Omental fat pad (tissue), 4 donors: ENCODE results near the gene CFAP298. TPM values are rescaled to one million over a fixed set of nuclear protein-coding genes. Genes with fewer than 3 reads are reported as not detected.

Source experiments
- ATAC-seq: fragments of 150-250 bp; one replicate; pipeline ENCODE4 v1.9.1; 2016; ENCODE audit warnings: mild to moderate bottlenecking, moderate library complexity; ENCODE audit not compliant: low FRiP score
- DNase-seq: peaks from one replicate; pipeline ENCODE4 v3.0.0-alpha.2; 2019; ENCODE audit warnings: low spot score
- total RNA-seq, 4 donors: library from RNA; depleted of rRNA; stranded (reverse); fragments of >200 nt; gene quantifications; one replicate each; pipeline ENCODE4 v1.1.0, GENCODE V29; 2016
- TF ChIP-seq, protein P1 (sequence below), 3 donors: fragments of 450-650 bp; IDR thresholded peaks; one replicate each; pipeline ENCODE4 v1.5.1; 2016 to 2017; ENCODE audit warnings: antibody characterized with exemption in 3 of 3, mild to moderate bottlenecking in 3 of 3, moderate library complexity in 2 of 3

Gene CFAP298
- total RNA-seq, 4 donors from 2014 or later = 18.5 to 25.1 (median 22.1) TPM

DNA sequence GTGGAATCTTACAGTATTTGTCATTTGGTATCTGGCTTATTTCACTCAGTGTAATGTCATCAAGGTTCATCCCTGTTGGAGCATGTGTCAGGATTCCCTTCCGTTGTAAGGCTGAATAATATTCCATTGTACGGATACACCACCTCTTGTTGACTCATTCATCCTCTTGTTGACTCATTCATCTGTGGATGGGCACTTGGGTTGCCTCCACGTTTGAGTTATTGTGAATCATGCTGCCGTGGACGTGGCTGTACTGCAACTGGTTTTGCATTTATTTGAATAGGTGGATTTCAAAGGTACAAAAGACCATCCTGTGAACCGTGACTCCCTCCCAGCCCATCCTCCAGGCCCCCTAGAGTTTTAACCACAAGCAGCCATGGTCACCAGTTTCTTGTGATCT lies 15.0 kb downstream of the CFAP298 start:
- TF ChIP-seq, protein P1, sequence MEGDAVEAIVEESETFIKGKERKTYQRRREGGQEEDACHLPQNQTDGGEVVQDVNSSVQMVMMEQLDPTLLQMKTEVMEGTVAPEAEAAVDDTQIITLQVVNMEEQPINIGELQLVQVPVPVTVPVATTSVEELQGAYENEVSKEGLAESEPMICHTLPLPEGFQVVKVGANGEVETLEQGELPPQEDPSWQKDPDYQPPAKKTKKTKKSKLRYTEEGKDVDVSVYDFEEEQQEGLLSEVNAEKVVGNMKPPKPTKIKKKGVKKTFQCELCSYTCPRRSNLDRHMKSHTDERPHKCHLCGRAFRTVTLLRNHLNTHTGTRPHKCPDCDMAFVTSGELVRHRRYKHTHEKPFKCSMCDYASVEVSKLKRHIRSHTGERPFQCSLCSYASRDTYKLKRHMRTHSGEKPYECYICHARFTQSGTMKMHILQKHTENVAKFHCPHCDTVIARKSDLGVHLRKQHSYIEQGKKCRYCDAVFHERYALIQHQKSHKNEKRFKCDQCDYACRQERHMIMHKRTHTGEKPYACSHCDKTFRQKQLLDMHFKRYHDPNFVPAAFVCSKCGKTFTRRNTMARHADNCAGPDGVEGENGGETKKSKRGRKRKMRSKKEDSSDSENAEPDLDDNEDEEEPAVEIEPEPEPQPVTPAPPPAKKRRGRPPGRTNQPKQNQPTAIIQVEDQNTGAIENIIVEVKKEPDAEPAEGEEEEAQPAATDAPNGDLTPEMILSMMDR (IDR thresholded peaks at IDR 0.05) = no peak
- DNase-seq (no peak), ATAC-seq (peak; percentile 65)

GRCh38 chr21:32595431-32595830 lies 16.7 kb downstream of the CFAP298 start:
- TF ChIP-seq, protein P1 (IDR thresholded peaks at IDR 0.05) = no peak
- ATAC-seq (no peak), DNase-seq (no peak)

DNA sequence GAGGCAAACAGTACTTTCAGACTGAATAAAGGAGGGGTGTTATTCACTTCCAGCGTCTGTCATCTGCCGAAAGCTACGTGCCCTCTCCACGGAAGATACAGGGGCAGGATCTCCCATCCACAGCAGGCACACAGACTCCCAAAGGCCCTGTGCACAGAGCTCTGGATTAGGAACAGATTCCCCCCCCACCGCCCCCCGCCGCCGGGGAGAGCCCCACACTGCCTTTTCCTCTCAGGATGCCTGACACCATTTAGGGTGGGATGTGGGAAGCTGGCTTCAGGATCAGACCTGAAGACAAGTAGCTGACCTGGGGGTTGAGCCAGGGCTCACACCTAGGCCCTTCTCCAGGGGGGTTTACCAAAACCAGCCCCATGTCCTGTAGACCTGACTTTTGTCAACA lies 18.5 kb downstream of the CFAP298 start:
- no peak for DNase-seq
- no peak for ATAC-seq
- TF ChIP-seq, protein P1 (IDR thresholded peaks at IDR 0.05) = no peak

GRCh38 chr21:32592929-32593502 lies 19.2 kb downstream of the CFAP298 start:
- DNase-seq (no peak), ATAC-seq (no peak)
- TF ChIP-seq, protein P1 (IDR thresholded peaks at IDR 0.05) = no peak

DNA sequence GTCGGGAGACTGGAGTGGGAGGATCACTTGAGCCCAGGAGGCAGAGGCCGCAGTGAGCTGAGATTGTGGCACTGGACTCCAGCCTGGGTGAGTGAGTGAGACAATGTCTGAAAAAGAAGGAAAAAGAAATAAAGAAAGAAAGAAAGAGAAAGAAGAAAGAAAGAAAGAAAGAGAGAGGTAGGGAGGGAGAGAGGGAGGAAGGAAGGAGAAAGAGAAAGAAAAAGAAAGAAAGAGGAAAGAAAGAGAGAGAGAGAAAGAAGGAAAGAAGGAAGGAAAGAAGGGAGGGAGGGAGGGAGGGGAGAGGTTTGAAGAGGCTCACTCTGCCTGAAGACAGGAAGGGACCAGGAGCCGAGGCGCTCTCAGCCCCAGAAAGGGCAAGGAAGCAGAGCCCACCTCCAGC lies 22.0 kb downstream of the CFAP298 start:
- TF ChIP-seq, protein P1 (IDR thresholded peaks at IDR 0.05) = no peak
- ATAC-seq (no peak), DNase-seq (no peak)

DNA sequence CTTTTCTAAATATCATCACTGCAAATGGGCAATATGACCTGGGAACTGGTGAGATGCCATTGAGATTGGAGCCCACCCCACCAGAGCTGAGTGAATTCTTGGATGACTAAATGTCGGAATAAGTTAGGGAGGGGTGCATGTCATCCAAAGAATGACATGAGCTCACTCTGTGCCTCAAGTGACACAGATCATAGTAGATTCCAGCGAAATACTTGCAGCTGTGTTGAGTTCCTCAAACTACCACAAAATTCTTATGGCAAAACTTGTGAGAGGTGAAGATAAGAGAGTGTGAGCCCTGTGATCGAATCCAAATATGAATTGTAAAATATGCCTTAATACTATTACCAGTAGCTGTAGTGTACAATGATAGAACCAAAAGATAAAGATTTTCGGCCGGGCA lies 24.5 kb downstream of the CFAP298 start:
- no peak for ATAC-seq
- TF ChIP-seq, protein P1 (IDR thresholded peaks at IDR 0.05) = no peak

DNA sequence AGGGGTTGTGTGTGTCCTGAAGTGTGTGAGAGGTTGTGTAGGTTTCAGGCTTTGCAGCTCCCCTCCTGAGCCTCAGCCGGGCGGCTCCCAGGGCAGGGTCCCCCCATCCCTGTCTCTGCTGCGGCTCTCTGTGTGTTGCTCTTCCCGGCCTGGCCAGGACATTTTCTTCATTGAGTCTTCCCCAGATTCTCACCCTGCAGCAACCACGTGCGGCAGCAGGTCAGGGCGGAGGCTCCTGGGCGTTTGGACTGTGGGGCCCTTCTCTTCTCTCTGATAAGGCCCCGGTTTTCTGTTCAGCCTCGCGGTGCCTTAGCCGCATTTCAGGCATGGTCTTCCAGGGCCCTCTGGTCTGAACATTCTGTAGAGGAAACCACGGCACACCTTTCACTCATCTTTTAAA lies 25.1 kb downstream of the CFAP298 start:
- TF ChIP-seq, protein P1 (IDR thresholded peaks at IDR 0.05) = no peak
- DNase-seq (no peak), ATAC-seq (no peak)

More for the DNA sequence above, 24.5 kb downstream of the CFAP298 start:
- no peak for DNase-seq
